Activated naive CD8-positive, alpha-beta T cell treated with anti-CD3 and anti-CD28 coated beads, Interleukin-2, amount 10 ng/mL, durations not matched to agents 7 days and 5 days (primary cell): Measurements from ENCODE around the gene KRTAP10-6. TPM values are rescaled to one million over a fixed set of nuclear protein-coding genes. Genes with fewer than 3 reads are reported as not detected.
"Not testable (repeated sequence)": the region's sequence is repeated elsewhere in the genome, so short reads cannot be mapped to it uniquely, and the experiment has no call there.

ENCODE experiments used
- ATAC-seq: fragments of 150-1000 bp; cut with Tn5 transposase; one replicate; pipeline ENCODE4 v1.10.0; 2021; ENCODE audit warnings: low read depth, moderate library complexity
- POLR2A ChIA-PET: fragments of 350-600 bp; sonication (Branson Sonifier 250); formaldehyde crosslinking; loops from one replicate; lab custom pipeline; 2021; ENCODE audit warnings: antibody characterized with exemption; lab: Charles Lee
- DNase-seq: peaks from one replicate; pipeline ENCODE4 v3.0.0; 2021
- H3K27ac Mint-ChIP-seq: one replicate; pipeline ENCODE4 v1.8.0; 2022; ENCODE audit warnings: mild to moderate bottlenecking, mixed read lengths
- H3K27me3 Mint-ChIP-seq: one replicate; pipeline ENCODE4 v1.8.0; 2022; ENCODE audit warnings: mild to moderate bottlenecking, moderate library complexity, mixed read lengths
- H3K36me3 Mint-ChIP-seq: one replicate; pipeline ENCODE4 v1.8.0; 2021; ENCODE audit warnings: mild to moderate bottlenecking, mixed read lengths
- H3K4me1 Mint-ChIP-seq: one replicate; pipeline ENCODE4 v1.8.0; 2021; ENCODE audit warnings: mixed read lengths
- H3K4me3 Mint-ChIP-seq: one replicate; pipeline ENCODE4 v1.8.0; 2022; ENCODE audit warnings: mild to moderate bottlenecking, moderate library complexity, mixed read lengths
- H3K9me3 Mint-ChIP-seq: one replicate; pipeline ENCODE4 v1.8.0; 2021; ENCODE audit warnings: mixed read lengths
- total RNA-seq, 2 experiments: library from RNA; stranded (reverse); gene quantifications; one replicate each; pipeline ENCODE4 v1.2.3, GENCODE V29; 2021

The KRTAP10-6 gene
- total RNA-seq, 2 experiments from 2014 or later = not detected

DNA sequence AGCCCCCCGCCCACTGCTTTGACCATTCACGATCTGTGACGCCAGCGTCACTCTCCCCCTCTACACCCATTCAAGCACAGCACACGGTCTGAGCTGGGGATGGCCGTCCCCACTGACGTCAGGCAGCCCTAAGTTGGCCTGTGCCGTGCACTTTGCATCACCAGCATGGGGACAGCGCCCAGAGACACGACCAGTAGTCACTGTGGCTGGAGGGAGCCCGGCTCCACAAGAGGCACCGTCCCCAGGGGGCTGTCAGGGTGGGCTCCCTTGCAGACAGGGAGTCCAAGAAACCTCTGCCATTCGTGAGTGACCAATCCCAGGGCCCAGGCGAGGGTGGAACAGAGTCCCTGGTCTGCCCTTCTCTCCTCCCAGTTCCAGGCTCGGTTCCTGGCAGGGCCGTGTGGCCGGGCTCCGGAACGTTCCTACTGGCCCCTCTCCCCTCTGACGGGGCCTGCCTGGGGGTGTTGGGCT is 21.9 kb upstream of the KRTAP10-6 start:
- ATAC-seq = no peak
- peaks cover 2% of the 10 kb centered on the region for H3K27me3 Mint-ChIP-seq

DNA sequence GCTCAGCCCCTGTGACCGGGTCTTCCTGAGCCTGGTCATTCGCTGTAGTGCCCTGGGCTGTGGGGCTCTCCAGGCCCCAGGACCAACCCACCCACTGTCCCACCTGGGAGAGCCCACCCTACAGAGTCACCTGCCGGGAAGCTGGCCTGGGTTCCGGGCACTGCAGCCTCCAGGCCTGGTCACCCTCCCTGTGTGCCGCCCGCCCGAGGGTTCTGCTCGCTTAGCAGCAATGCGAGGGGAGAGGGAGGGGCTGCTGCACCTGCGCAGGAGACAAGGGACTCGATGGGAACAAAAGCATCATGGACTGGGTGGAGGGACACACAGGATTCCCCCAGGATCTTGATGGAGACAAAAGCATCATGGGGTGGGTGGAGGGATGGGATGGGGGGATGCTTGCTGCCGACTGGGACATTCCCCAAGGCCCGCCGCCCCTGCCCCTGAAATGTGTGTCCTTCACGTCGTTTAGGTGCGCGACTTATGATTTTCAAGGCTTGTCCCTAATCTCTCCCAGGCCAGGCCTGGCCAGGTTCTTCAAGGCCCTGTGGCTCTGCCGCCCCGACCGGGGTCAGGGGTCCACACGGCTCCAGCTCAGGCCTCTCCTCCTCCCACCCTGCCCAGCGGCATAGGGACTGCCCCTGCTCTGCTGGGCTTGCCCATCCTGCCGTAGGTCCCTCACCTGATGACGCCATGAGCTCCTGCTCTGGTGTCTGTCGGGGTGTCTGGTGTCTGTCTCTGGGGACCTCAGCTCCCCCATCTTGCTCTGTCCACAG is 21.3 kb upstream of the KRTAP10-6 start:
- ATAC-seq (no peak), DNase-seq (no peak)
- POLR2A ChIA-PET = no interaction called here
- peaks cover 7% of the 10 kb centered on the region for H3K27me3 Mint-ChIP-seq
- H3K4me1 Mint-ChIP-seq = peaks cover 9% of the 10 kb centered on the region
- no peak overlapping the region for H3K4me3 Mint-ChIP-seq
- H3K36me3 Mint-ChIP-seq = peaks cover 6% of the 10 kb centered on the region
- H3K9me3 Mint-ChIP-seq = peaks cover 15% of the 10 kb centered on the region
- H3K27ac Mint-ChIP-seq = no peak overlapping the region

More for the DNA sequence above, 21.9 kb upstream of the KRTAP10-6 start:
- Mint-ChIP-seq H3K27ac (no peak overlapping the region), H3K4me1 (peaks cover 15% of the 10 kb centered on the region), H3K9me3 (peaks cover 15% of the 10 kb centered on the region), H3K4me3 (no peak overlapping the region), H3K36me3 (peaks cover 8% of the 10 kb centered on the region)
- POLR2A ChIA-PET = no interaction called here
- DNase-seq = no peak

DNA sequence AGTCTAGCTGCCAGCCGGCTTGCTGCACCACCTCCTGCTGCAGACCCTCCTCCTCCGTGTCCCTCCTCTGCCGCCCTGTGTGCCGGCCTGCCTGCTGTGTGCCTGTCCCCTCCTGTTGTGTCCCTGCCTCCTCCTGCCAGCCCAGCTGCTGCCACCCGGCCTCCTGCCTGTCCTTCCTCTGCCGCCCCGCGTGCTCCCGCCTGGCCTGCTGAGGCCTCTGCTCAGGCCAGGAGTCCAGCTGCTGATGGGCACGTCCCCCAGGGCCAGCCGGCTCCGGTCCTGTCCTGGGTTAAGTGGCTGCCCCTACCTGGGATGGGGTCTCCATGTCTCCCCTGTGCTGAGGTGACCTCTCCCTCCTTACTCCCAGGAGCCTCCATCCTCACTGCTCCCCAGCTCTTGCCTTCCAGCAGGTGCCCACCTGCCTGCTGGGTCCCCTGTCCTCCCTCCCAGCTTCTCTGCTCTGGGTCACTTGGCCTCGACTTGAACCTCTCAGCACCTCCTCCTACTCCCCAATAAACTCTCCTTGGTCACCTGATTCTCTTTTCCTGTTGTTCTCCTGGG is 20.4 kb upstream of the KRTAP10-6 start:
- POLR2A ChIA-PET = no interaction called here
- peaks cover 15% of the 10 kb centered on the region for H3K9me3 Mint-ChIP-seq
- H3K27ac Mint-ChIP-seq = no peak overlapping the region
- no peak for DNase-seq
- no peak overlapping the region for H3K4me3 Mint-ChIP-seq
- no peak for ATAC-seq
- H3K36me3 Mint-ChIP-seq = peaks cover 3% of the 10 kb centered on the region
- peaks cover 7% of the 10 kb centered on the region for H3K27me3 Mint-ChIP-seq
- H3K4me1 Mint-ChIP-seq = peaks cover 4% of the 10 kb centered on the region

DNA sequence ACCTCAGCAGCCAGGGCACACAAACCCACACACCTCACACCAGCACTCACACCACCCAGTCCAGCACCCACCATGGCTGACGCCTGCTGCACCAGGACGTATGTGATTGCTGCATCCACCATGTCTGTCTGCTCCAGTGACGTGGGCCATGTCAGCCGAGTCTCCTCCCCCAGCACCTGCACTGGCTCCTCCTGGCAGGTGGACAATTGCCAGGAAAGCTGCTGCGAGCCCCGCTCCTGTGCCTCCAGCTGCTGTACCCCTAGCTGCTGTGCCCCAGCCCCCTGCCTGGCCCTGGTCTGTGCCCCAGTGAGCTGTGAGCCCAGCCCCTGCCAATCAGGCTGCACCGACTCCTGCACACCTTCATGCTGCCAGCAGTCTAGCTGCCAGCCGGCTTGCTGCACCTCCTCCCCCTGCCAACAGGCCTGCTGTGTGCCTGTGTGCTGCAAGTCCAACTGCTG is 19.8 kb upstream of the KRTAP10-6 start, which contains the start of gene KRTAP10-8:
KRTAP10-8 (plus strand) TSS at position 51 of the 458 bp plus-strand sequence; CDS start at position 73, 22 bp downstream.
- no peak within 1 kb of the TSS for H3K4me3 Mint-ChIP-seq
- H3K27ac Mint-ChIP-seq = no peak within 1 kb of the TSS
- H3K36me3 Mint-ChIP-seq = peaks cover 2% of the 10 kb centered on the region
- H3K4me1 Mint-ChIP-seq = peaks cover 4% of the 10 kb centered on the region
- peaks cover 7% of the 10 kb centered on the region for H3K27me3 Mint-ChIP-seq
- POLR2A ChIA-PET = no interaction called here
- DNase-seq = no peak
- H3K9me3 Mint-ChIP-seq = peaks cover 16% of the 10 kb centered on the region
- no peak for ATAC-seq

DNA sequence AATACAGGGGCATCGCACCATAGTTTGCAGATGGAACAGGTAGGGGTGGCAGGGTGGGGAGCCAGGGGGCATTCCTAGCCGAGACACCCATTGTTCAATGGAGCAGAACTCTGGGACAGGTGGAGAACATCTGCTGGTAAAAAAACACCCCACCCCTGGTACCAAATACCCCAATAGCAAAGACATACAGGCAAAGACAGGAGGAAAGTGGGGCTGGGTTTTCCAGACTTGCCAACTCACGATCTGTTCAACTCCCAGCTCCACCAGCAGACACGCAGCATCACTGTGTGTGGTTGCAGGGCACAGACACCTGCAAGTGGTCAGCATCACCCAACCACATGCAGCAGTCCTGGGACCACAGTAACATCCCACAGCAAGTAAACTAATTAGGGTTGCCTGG is 19.2 kb upstream of the KRTAP10-6 start:
- no peak overlapping the region for H3K27ac Mint-ChIP-seq
- peaks cover 4% of the 10 kb centered on the region for H3K4me1 Mint-ChIP-seq
- peaks cover 18% of the 10 kb centered on the region for H3K9me3 Mint-ChIP-seq
- POLR2A ChIA-PET = no interaction called here
- H3K4me3 Mint-ChIP-seq = no peak overlapping the region
- DNase-seq (no peak), ATAC-seq (no peak)
- peaks cover 2% of the 10 kb centered on the region for H3K36me3 Mint-ChIP-seq
- H3K27me3 Mint-ChIP-seq = peaks cover 7% of the 10 kb centered on the region

DNA sequence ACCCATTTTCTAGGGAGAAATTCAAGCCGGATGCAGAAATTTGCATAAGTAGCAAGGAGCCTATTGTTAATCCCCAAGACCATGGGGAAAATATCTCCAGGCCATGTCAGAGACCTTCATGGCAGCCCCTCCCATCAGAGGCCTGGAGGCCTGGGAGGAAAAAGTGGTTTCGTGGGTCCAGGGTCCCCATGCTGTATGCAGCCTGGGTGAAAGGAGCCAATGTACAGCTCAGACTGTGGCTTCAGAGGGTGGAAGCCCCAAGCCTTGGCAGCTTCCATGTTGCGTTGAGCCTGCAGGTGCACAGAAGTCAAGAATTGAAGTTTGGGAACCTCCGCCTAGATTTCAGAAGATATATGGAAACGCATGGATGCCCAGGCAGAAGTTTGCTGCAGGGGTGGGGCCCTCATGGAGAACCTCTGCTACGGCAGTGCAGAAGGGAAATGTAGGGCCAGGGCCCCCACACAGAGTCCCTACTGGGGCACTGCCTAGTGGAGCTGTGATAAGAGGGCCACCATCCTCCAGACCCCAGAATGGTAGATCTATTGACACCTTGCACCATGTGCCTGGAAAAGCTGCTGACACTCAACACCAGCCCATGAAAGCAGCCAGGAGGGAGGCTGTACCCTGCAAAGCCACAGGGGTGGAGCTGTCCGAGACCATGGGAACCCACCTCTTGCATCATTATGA is 18.0 kb upstream of the KRTAP10-6 start:
- DNase-seq, POLR2A ChIA-PET, ATAC-seq, H3K27me3 Mint-ChIP-seq, H3K27ac Mint-ChIP-seq, H3K4me1 Mint-ChIP-seq, H3K4me3 Mint-ChIP-seq, H3K36me3 Mint-ChIP-seq: not testable (repeated sequence)
- peaks cover 22% of the 10 kb centered on the region for H3K9me3 Mint-ChIP-seq

DNA sequence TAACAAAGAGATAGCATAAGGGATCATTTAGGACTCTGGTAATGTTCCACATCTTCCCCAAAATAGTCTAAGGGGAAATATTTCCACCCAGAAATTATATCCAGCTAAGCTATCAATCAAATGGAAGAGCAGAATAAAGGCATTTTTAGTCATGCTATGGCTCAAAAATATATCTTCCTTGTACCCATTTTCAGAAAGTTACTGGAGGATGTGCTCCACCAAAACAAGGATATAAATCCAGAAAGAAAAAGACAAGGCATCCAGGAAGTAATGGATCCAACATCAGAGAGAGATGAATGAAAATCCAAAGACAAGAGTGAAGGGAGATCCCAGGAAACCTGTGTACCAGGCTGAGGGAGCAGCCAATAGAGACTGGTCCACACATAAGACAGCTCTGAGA is 16.9 kb upstream of the KRTAP10-6 start:
- H3K9me3 Mint-ChIP-seq = peaks cover 23% of the 10 kb centered on the region
- H3K27ac Mint-ChIP-seq = no peak overlapping the region
- POLR2A ChIA-PET = no interaction called here
- DNase-seq (no peak), ATAC-seq (no peak)
- H3K36me3 Mint-ChIP-seq = peaks cover 2% of the 10 kb centered on the region
- H3K4me1 Mint-ChIP-seq = no peaks in the 10 kb centered on the region
- peaks cover 13% of the 10 kb centered on the region for H3K27me3 Mint-ChIP-seq
- H3K4me3 Mint-ChIP-seq = no peak overlapping the region

DNA sequence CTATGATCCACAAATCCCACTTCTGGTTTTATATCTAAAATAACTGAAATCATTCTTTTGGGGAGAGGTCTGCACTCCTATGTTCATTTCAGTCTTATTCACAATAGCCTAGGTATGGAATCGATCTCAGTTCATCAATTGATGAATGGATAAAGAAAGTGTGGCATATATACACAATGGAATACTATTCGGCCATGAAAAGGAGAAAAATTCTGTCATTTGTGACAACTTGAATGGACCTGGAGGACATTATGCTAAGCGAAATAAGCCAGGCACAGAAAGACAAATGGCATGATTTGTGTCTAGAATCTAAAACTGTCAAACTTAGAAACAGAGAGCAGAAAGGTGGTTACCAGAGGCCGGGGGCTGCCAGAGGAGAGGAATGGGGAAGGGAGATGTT is 14.2 kb upstream of the KRTAP10-6 start:
- H3K27ac Mint-ChIP-seq = no peak overlapping the region
- no peak overlapping the region for H3K4me3 Mint-ChIP-seq
- DNase-seq (no peak), ATAC-seq (no peak)
- POLR2A ChIA-PET = no interaction called here
- no peaks in the 10 kb centered on the region for H3K4me1 Mint-ChIP-seq
- H3K9me3 Mint-ChIP-seq = peaks cover 22% of the 10 kb centered on the region
- peaks cover 2% of the 10 kb centered on the region for H3K36me3 Mint-ChIP-seq
- peaks cover 13% of the 10 kb centered on the region for H3K27me3 Mint-ChIP-seq

DNA sequence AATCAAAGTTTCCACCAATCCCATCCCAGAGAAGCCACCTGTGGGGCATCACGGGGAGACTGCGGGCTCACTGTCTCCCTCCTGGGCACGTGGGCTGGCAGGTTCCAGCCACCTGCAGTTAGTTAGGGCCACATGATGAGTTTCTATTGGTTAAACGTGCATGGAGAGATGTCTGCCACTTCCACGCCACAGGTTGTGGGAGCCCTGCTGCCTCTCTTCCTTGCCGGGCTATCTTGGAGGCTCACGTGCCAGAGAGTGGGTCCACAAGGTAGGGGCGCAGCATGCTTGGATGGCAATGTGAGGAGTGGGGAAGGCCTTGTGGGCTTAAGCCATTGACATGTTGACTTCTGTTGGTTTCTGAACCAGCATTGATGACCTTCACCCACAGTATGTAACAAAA is 11.6 kb upstream of the KRTAP10-6 start:
- DNase-seq = no peak
- POLR2A ChIA-PET = no interaction called here
- no peak for ATAC-seq
- Mint-ChIP-seq H3K27me3 (peaks cover 8% of the 10 kb centered on the region), H3K27ac (no peak overlapping the region), H3K9me3 (peaks cover 12% of the 10 kb centered on the region), H3K4me3 (no peak overlapping the region), H3K4me1 (no peaks in the 10 kb centered on the region), H3K36me3 (peaks cover under 1% of the 10 kb centered on the region)

DNA sequence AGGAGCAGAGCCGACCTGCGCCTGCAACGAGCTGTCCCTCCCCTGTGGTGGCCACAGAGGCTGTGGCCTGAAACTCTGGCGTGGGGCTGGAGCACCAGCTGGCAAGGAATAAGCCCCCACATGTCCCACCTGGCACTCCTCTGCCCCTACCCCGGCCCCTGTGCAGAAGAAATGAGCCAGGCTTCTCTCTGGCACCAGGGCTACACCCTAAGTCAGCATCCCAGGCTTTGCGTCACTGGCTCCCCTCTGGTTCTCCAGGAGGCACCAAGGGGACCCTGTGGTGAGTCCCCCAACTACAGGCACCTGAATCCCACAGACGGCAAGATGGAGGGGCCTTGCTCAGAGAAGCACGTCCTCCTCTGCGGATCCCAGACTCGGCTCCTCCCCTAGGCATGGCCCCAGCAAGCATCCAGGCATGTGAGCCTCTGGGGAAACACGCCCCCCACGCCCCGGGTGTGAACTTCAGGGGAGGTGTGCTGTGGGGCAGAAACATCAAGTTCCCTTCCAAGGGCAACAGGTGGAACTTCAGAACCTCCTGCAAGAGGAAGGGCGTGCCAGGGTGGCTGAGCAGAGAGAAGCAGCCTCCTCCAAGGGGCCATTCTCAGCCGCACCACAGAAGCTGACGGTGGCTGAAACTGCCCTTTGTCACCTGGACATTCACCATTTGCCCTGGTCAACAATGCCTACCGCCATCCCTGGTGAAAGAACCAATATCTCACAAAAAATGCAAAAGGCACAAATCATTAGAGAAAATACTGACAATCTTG is 11.0 kb upstream of the KRTAP10-6 start:
- Mint-ChIP-seq H3K9me3 (peaks cover 10% of the 10 kb centered on the region), H3K27me3 (peaks cover 5% of the 10 kb centered on the region), H3K27ac (no peak overlapping the region), H3K36me3 (no peaks in the 10 kb centered on the region), H3K4me3 (no peak overlapping the region), H3K4me1 (no peaks in the 10 kb centered on the region)
- no peak for DNase-seq
- POLR2A ChIA-PET = no interaction called here
- no peak for ATAC-seq

DNA sequence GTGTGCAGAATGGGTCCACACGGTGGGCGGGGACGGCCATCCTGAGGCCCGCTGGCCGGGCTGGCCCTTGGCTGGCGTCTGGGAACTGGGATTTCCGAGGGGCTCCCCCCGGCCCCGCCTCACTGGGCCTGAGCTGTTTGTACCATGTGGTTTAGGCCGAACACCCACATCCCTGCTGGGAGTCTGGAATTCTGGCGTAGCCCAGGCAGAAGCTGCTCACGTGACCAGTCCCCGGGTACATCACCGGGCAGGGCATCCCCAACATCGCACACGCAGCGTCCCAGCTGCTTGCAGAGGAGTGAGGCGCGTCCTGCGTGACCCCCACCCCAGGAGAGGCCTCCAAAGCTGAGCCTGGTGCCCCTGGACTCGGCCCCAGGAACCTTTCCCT is 10.2 kb upstream of the KRTAP10-6 start:
- Mint-ChIP-seq H3K4me3 (no peak overlapping the region), H3K9me3 (peaks cover 8% of the 10 kb centered on the region), H3K4me1 (no peaks in the 10 kb centered on the region), H3K36me3 (no peaks in the 10 kb centered on the region), H3K27me3 (peaks cover 10% of the 10 kb centered on the region), H3K27ac (no peak overlapping the region)
- no peak for DNase-seq
- POLR2A ChIA-PET = no interaction called here
- no peak for ATAC-seq

DNA sequence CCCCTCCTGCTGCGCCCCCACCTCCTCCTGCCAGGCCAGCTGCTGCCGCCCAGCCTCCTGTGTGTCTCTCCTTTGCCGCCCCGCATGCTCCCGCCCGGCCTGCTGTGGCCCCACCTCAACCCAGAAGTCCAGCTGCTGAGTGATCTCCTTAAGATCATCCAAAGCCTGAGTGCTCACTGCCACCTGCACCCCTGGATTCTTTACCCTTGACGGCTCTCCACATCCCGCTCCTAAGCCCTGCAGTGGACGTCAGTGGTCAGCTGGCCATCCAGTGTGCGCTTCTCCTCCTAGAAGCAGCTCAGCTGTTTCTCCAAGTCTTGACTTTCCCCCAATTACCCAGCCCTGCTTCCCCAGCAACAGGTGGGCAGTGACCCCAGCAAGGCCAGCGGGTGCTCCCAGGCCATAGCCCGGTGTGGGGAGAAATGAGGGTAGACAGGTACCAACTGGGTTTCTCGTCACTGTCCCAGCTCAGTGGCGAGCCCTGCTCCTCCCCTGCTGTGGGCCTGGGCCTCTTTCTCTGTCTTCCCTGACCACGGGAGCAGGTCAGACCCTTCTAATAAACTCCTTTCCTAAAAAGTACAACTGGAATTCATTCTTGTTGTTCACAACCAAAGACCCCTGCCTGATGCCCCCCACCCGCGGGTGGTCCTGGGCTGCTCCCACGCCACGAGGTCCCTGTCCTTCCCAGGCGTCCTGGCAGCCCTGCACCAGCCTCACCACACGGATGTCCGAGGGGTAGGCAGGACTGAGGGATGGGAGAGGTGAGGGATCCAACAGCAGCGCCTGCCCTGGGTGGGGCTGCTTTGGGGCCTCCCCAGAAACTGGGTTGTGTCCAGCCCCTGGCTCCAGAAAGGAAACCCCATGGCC is 9.5 kb upstream of the KRTAP10-6 start:
- Mint-ChIP-seq H3K4me3 (no peak overlapping the region), H3K4me1 (no peaks in the 10 kb centered on the region), H3K36me3 (no peaks in the 10 kb centered on the region), H3K27ac (no peak overlapping the region), H3K9me3 (peaks cover 8% of the 10 kb centered on the region), H3K27me3 (peaks cover 10% of the 10 kb centered on the region)
- POLR2A ChIA-PET = no interaction called here
- DNase-seq = no peak
- no peak for ATAC-seq
